DOHH2 (cell line): ENCODE data around the gene GPSM1.

Experiments used
- H3F3A ChIP-seq: fragments of 200-600 bp; sonication (generic), shearing (Covaris generic); 2 replicates; pipeline ENCODE4 v1.6.0; 2016; ENCODE audit warnings: antibody characterized with exemption, mild to moderate bottlenecking; ENCODE audit not compliant: control insufficient read depth, insufficient read depth
- H3K27ac ChIP-seq: fragments of 200-600 bp; sonication (generic); 2 replicates; pipeline ENCODE4 v1.5.1; 2014; ENCODE audit warnings: low read depth, mild to moderate bottlenecking, low read length, moderate library complexity
- H3K27me3 ChIP-seq: fragments of 200-600 bp; sonication (generic); 2 replicates; pipeline ENCODE4 v1.6.1; 2014; ENCODE audit warnings: mild to moderate bottlenecking, low read length, mixed read lengths; ENCODE audit not compliant: control insufficient read depth
- H3K36me3 ChIP-seq: fragments of 200-600 bp; sonication (generic); 2 replicates; pipeline ENCODE4 v1.6.1; 2014; ENCODE audit warnings: mild to moderate bottlenecking, low read length, moderate library complexity, mixed read lengths; ENCODE audit not compliant: control insufficient read depth
- H3K4me1 ChIP-seq: fragments of 200-600 bp; sonication (generic); 2 replicates; pipeline ENCODE4 v1.6.1; 2014; ENCODE audit warnings: mild to moderate bottlenecking, low read length, mixed read lengths; ENCODE audit not compliant: control insufficient read depth
- H3K4me2 ChIP-seq: fragments of 200-600 bp; sonication (generic); 2 replicates; pipeline ENCODE4 v1.6.0; 2014; ENCODE audit warnings: mild to moderate bottlenecking, low read length, moderate library complexity
- H3K4me3 ChIP-seq: fragments of 200-600 bp; sonication (generic); 2 replicates; pipeline ENCODE4 v1.5.1; 2014; ENCODE audit warnings: mild to moderate bottlenecking, low read length, mixed read lengths
- H3K79me2 ChIP-seq: fragments of 200-600 bp; sonication (generic); 2 replicates; pipeline ENCODE4 v1.6.1; 2014; ENCODE audit warnings: mild to moderate bottlenecking, low read length, mixed read lengths; ENCODE audit not compliant: control insufficient read depth
- H3K9me2 ChIP-seq: fragments of 200-600 bp; sonication (generic); replicated peaks from 2 replicates; pipeline ENCODE4 v1.6.1; 2014; ENCODE audit warnings: mild to moderate bottlenecking, low read length, mixed read lengths; ENCODE audit not compliant: control insufficient read depth
- H3K9me3 ChIP-seq: fragments of 200-600 bp; sonication (generic); 2 replicates; pipeline ENCODE4 v1.6.1; 2014; ENCODE audit warnings: antibody characterized with exemption, low read length, mixed read lengths; ENCODE audit not compliant: control insufficient read depth, insufficient read depth
- H4K20me1 ChIP-seq: fragments of 200-600 bp; sonication (generic); 2 replicates; pipeline ENCODE4 v1.6.0; 2014; ENCODE audit warnings: low read depth, mild to moderate bottlenecking, antibody characterized with exemption, low read length, moderate library complexity; ENCODE audit not compliant: control insufficient read depth, insufficient read depth
- CTCF ChIP-seq: fragments of 200-600 bp; sonication (generic); IDR thresholded peaks from one replicate; pipeline ENCODE4 v1.5.1; 2014; ENCODE audit warnings: antibody characterized with exemption, mild to moderate bottlenecking, low read depth, low read length; ENCODE audit not compliant: poor library complexity, severe bottlenecking
- EZH2phosphoT487 ChIP-seq: fragments of 200-600 bp; sonication (generic); IDR thresholded peaks from 2 replicates; pipeline ENCODE4 v1.6.1; 2017; ENCODE audit warnings: borderline replicate concordance, mild to moderate bottlenecking, antibody characterized with exemption, low read length, moderate library complexity, mixed read lengths

Gene GPSM1

GRCh38 chr9:136327304-136327974 lies at the start of gene GPSM1:
Gene GPSM1, plus strand, starts transcription at chr9:136327539. Its CDS starts 157 bp downstream, at chr9:136327696.
- no peaks in the 10 kb centered on the region for H3F3A ChIP-seq
- no peaks in the 10 kb centered on the region for H4K20me1 ChIP-seq
- no peaks in the 10 kb centered on the region for H3K79me2 ChIP-seq
- H3K4me1 ChIP-seq = no peaks in the 10 kb centered on the region
- H3K4me3 ChIP-seq = no peak within 1 kb of the TSS
- H3K9me3 ChIP-seq = no peaks in the 10 kb centered on the region
- H3K4me2 ChIP-seq = no peak within 1 kb of the TSS
- no peak for TF ChIP-seq EZH2phosphoT487
- TF ChIP-seq CTCF = no peak
- peaks cover 19% of the 10 kb centered on the region for H3K27me3 ChIP-seq
- H3K9me2 ChIP-seq = no peaks in the 10 kb centered on the region
- no peak within 1 kb of the TSS for H3K27ac ChIP-seq
- no peaks in the 10 kb centered on the region for H3K36me3 ChIP-seq

DNA sequence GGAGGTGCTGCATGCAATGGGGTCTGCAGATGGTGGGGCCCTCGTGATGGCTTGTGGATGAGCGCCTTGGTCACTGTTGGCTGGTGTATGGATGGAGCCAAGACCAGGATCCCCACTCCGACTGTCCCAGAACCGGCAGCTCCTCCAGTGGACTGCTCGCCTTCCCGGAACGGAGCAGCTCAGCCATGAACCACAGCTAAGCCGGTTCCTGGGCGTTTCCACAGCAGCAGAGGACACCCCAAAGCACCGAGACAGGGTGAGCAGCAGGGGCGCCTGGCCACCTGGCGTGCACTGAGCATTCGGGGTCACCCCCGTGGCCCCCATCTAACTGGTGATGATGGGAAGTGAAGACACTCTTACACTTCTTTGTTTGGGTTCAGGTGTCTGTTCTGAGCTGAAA lies 49.6 kb upstream of the GPSM1 start:
- H3K27me3 ChIP-seq = peaks cover 19% of the 10 kb centered on the region
- no peaks in the 10 kb centered on the region for H3K79me2 ChIP-seq
- H4K20me1 ChIP-seq = no peaks in the 10 kb centered on the region
- H3K4me3 ChIP-seq = no peak overlapping the region
- TF ChIP-seq EZH2phosphoT487 = no peak
- TF ChIP-seq CTCF = no peak
- H3F3A ChIP-seq = no peaks in the 10 kb centered on the region
- no peak overlapping the region for H3K27ac ChIP-seq
- peaks cover 10% of the 10 kb centered on the region for H3K4me1 ChIP-seq
- H3K9me3 ChIP-seq = no peaks in the 10 kb centered on the region
- H3K36me3 ChIP-seq = no peaks in the 10 kb centered on the region
- no peak overlapping the region for H3K4me2 ChIP-seq
- H3K9me2 ChIP-seq = no peaks in the 10 kb centered on the region

GRCh38 chr9:136278221-136278620 lies 49.1 kb upstream of the GPSM1 start:
- Histone ChIP-seq H3K27ac (no peak overlapping the region), H3K36me3 (no peaks in the 10 kb centered on the region), H3K4me1 (peaks cover 15% of the 10 kb centered on the region), H3K79me2 (no peaks in the 10 kb centered on the region), H3K9me3 (no peaks in the 10 kb centered on the region), H3K4me2 (no peak overlapping the region), H4K20me1 (no peaks in the 10 kb centered on the region), H3K4me3 (no peak overlapping the region), H3K27me3 (peaks cover 15% of the 10 kb centered on the region), H3K9me2 (no peaks in the 10 kb centered on the region), H3F3A (no peaks in the 10 kb centered on the region)
- TF ChIP-seq EZH2phosphoT487 (no peak), CTCF (no peak)
